ENCODE measurements around the gene DEFB121. TPM values are rescaled to one million over a fixed set of nuclear protein-coding genes. Genes with fewer than 3 reads are reported as not detected.
"Not testable (repeated sequence)": the region's sequence is repeated elsewhere in the genome, so short reads cannot be mapped to it uniquely, and the experiment has no call there.

Gene DEFB121
- total RNA-seq: not detected

- no peak for DNase-seq
Observed at GRCh38 chr20:31406115-31406514, at the start of gene DEFB121. Gene DEFB121, minus strand, starts transcription at chr20:31406215. Its CDS starts 63 bp downstream, at chr20:31406152.

DNA sequence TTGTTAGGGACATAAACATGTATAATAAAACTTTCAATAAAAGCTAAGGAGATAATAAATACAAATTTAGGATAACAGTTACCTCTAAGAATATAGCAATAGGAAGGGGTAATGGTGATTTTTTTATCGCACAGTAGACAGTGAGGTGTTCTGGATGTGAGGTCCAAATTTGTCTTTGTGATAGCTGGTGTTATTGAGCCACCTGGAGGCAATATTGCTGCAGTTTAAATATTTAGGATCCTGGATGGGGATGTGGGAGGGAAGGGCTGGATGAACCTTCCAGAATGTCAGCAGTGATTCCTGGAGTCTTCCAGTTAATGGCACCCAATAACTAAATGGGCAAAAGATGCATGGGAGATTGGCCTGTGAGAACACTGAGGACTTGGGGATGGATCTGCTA lies 48.3 kb upstream of the DEFB121 start:
- DNase-seq: no peak

DNA sequence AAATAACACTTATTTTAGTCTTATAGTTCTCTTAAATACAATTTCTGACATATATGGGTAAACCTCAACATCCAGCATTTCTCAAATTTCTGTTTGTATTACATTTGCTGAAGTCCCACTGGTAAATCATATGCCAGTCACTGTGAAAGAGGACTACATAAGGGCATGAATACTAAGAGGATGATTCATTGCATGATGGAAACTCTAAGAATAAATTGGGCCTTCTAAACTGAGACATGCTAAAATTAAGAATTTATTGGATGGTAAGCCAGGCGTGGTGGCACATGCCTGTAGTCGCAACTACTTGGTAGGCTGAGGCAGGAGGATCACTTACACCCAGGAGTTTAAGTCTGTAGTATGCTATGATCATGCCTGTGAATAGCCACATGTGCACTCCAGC lies 46.6 kb upstream of the DEFB121 start:
- no peak for DNase-seq

- DNase-seq: no peak
Observed at GRCh38 chr20:31449511-31450414, 43.7 kb upstream of the DEFB121 start.

- no peak for DNase-seq
Observed at GRCh38 chr20:31446084-31446819, 40.2 kb upstream of the DEFB121 start.

DNA sequence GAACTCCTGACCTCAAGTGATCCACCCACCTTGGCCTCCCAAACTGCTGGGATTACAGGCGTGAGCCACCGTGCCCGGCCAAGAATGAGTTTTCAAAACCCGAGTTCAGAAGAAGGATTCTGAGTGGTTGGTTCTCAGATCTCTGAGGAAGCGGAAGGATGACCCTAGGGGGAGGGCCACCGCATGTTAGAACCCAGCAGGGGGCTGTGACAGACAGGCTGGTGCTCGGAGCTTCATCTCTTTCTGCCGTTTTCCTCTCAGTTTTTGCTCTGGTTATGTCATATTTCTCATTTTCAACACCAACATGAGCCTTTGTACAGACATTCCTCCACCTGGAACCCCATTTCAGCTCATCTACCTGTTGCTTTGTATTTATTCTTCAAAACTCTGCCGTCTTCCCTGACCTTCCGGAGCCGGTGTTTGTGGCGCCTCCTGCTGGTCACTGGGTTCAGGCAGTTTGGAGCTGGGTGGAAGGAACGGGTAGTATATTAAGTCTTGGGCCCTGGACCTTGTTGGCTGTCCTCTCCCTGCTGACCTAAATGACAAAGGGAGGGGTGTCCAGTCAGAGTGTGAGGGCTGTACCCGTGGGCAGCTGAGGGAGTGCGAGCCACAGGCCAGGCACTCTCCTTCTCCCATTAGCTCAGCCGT lies 34.1 kb upstream of the DEFB121 start, which contains the start of gene DEFB123:
DEFB123 (plus strand) TSS at position 621 of the 648 bp plus-strand sequence. CDS start 67 bp downstream, outside the sequence.
- no peak for DNase-seq

- DNase-seq: no peak
Observed at GRCh38 chr20:31430568-31431115, 24.6 kb upstream of the DEFB121 start.

DNA sequence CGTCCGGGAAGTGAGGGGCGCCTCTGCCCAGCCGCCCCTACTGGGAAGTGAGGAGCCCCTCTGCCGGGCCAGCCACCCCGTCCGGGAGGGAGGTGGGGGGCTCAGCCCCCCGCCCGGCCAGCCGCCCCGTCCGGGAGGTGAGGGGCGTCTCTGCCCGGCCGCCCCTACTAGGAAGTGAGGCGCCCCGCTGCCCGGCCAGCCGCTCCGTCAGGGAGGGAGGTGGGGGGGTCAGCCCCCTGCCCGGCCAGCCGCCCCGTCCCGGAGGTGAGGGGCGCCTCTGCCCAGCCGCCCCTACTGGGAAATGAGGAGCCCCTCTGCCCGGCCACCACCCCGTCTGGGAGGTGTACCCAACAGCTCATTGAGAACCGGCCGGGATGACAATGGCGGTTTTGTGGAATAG lies 21.6 kb upstream of the DEFB121 start:
- DNase-seq: not testable (repeated sequence)

DNA sequence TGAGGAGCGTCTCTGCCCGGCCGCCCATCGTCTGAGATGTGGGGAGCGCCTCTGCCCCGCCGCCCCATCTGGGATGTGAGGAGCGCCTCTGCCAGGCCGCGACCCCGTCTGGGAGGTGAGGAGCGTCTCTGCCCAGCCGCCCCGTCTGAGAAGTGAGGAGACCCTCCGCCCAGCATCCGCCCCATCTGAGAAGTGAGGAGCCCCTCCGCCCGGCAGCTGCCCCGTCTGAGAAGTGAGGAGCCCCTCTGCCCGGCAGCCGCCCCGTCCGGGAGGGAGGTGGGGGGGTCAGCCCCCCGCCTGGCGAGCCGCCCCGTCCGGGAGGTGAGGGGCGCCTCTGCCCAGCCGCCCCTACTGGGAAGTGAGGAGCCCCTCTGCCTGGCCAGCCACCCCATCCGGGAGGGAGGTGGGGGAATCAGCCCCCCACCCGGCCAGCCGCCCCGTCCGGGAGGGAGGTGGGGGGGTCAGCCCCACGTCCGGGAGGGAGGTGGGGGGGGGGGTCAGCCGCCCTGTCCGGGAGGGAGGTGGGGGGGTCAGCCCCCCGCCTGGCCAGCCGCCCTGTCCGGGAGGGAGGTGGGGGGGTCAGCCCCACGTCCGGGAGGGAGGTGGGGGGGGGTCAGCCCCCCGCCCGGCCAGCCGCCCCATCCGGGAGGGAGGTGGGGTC lies 21.0 kb upstream of the DEFB121 start:
- not testable (repeated sequence) for DNase-seq

DNA sequence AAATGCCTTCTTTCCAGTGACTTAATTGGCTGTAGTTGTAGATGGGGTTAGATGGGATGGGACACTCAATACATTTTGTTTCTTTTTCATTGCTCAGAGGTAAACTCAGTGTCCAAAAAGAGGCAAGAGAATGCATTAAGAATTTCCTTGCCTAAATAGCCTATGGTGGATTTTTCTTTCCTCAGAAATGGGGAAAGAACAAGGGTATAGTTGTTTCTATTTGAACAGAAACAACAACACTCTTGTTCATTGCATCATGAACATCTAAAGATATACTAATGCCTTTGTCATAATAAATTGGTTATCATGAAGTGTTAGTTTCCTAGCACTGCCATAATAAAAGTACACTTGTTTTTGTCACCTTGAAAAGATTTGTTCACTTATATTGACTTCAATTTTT lies 19.8 kb upstream of the DEFB121 start:
- no peak for DNase-seq

GRCh38 chr20:31418307-31418706 lies 12.3 kb upstream of the DEFB121 start:
- DNase-seq: no peak

DNA sequence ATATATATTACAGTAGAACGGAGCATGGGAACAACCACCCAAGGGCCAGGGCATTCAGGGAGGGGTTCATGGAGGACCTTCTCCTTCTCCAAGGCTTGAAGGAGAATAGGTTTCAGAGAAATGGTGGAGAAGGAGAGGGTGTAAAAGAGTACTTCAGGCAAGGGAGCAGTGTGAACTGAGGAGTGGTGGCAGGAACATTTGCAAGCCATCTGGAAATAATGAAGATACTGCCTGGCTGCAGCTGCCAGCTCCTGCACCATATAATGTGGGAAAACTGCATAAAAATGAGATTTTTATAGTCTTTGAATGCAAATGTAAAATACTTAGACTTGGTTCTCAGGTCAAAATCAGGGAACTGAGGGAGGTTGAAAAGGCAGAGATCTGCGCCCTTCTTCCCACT lies 9.6 kb upstream of the DEFB121 start:
- no peak for DNase-seq

GRCh38 chr20:31414381-31414780 lies 8.4 kb upstream of the DEFB121 start:
- DNase-seq: no peak

GRCh38 chr20:31410011-31410410 lies 4.0 kb upstream of the DEFB121 start:
- DNase-seq: no peak

- DNase-seq: no peak
Observed at GRCh38 chr20:31403886-31404285, 2.1 kb downstream of the DEFB121 start.

DNA sequence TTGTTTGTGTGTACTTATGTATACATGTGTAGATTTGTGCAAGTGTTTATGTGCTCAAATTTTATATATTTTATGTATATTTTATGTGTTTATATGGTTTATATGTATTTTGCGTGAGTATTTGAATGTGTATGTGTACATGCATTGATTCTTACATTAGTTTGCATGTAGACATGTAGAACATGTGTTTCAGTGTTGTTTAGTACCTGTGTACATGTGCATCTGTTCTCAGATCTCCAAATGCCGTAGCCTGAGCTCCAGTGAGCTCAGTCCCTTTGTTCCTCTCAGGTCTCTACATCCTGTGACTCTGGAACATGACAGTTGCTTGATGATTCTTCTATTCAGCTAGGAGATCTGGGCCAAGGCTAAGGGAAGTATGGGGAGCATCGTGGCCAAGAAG lies 11.1 kb downstream of the DEFB121 start:
- no peak for DNase-seq

GRCh38 chr20:31392836-31393235 lies 13.2 kb downstream of the DEFB121 start:
- no peak for DNase-seq

- no peak for DNase-seq
Observed at GRCh38 chr20:31390490-31390889, 15.5 kb downstream of the DEFB121 start, which contains the start of gene DEFB119. Gene DEFB119, minus strand, starts transcription at chr20:31390590. Its CDS starts 107 bp downstream, at chr20:31390483.

GRCh38 chr20:31374346-31374745 lies 31.7 kb downstream of the DEFB121 start:
- no peak for DNase-seq

DNA sequence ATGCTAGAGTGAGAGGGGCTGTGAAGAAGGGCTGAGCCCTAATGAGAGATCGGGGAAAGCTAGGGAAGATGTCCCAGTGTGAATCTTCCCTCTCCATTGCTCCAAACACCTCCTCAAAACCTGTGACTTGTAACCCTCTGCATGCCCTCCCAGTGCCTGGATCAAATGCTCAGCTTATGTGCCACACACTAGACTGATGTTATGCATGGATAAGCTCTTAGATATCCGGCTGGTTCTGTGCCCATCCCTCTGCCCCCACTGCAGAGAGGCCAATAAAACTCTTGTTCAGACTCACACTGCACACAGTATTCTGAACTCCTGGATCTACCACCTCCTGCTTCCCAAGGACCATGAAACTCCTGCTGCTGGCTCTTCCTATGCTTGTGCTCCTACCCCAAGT lies 37.7 kb downstream of the DEFB121 start, which contains the start of gene DEFB118:
DEFB118 (plus strand) TSS at position 301 of the 400 bp plus-strand sequence; CDS start at position 351, 50 bp downstream.
- no peak for DNase-seq

- DNase-seq: not testable (repeated sequence)
Observed at GRCh38 chr20:31364272-31364671, 41.7 kb downstream of the DEFB121 start.

GRCh38 chr20:31363295-31363694 lies 42.7 kb downstream of the DEFB121 start:
- DNase-seq: no peak
